Measurements from ENCODE around the gene NFIC. TPM values are rescaled to one million over a fixed set of nuclear protein-coding genes. Genes with fewer than 3 reads are reported as not detected.

The NFIC gene
- total and polyA plus RNA-seq, 10 of the 15 experiments (the other 5 are each of a cell fraction or from before 2014, with no cell fraction given): 0.71 to 53.5 (median 10.2) TPM

GRCh38 chr19:3500429-3501101 lies 134.2 kb downstream of the NFIC start, which contains the start of gene DOHH (continued):
- TF ChIP-seq ZBTB11 (CRISPR knock-in tag; IDR thresholded peaks at IDR 0.05): no peak
- peak; percentile 100 for TF ChIP-seq FOXK2 (IDR thresholded peaks at IDR 0.05)
- TF ChIP-seq ZBTB4 (CRISPR knock-in tag; IDR thresholded peaks at IDR 0.05): no peak
- TF ChIP-seq ATF7 (IDR thresholded peaks at IDR 0.05; ENCODE audit: low read depth): peak; percentile 100
- peak; percentile 74; the same call in 1 of the 2 replicates for TF ChIP-seq NFIC (IDR thresholded peaks at IDR 0.05; ENCODE audit: low read depth, low read length)
- no peak; the same call in 1 of the 2 replicates for TF ChIP-seq RBBP5 (conservative IDR thresholded peaks at IDR 0.05)
- peak; percentile 96 for TF ChIP-seq NKRF (conservative IDR thresholded peaks at IDR 0.05)
- peak; percentile 99 for TF ChIP-seq JUND (IDR thresholded peaks at IDR 0.05; ENCODE audit: low read depth, low read length)
- TF ChIP-seq E4F1 (IDR thresholded peaks at IDR 0.05; ENCODE audit: borderline replicate concordance, partially characterized antibody): peak; percentile 93
- TF ChIP-seq RAD51 (IDR thresholded peaks at IDR 0.05): peak; percentile 97
- TF ChIP-seq NFYB (IDR thresholded peaks at IDR 0.05; ENCODE audit: insufficient read depth, low read depth, low read length): peak; percentile 82
- TF ChIP-seq SIX5 (IDR thresholded peaks at IDR 0.05; ENCODE audit: low read depth, low read length, severe bottlenecking): peak; percentile 69
- TF ChIP-seq ELK1 (IDR thresholded peaks at IDR 0.05; ENCODE audit: low read depth, low read length): peak; percentile 38; the same call in 1 of the 2 replicates
- TF ChIP-seq ZNF622 (IDR thresholded peaks at IDR 0.05): no peak
